ENCODE data around the gene UMAD1.

The UMAD1 gene

DNA sequence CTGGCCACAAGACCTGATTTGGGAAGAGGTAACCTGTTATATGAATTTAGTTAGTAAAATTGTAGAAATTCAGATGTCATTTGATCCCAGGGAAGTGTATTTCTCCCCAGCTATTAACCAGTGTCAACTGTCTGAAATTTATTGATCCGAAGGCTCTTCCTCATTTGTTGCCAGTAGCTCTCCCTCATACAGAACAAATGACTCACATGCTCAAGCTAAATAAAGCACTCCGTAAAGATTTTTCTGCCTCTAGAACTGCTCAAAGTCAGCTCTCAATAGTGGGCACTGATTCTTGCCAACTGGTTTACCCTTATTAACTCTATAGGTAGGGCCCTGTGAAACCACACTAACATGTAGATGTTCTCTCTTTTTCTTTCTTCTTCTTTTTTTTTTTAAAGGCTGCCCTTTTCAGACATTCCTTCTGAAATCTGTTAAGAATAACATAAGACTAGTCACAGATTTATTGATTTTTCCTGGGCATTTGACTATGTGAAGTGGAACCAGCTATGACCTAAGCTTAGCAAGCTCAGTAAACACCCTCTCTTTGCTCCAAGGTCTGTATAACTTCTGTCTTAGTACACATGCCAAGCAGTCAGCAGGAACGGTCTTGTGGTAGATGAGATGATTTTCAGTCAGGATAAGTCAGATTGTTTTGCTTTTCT lies 56.0 kb downstream of the UMAD1 start:
- peak overlapping the region; percentile 10 to 40 (median 38) for H3K27ac Mint-ChIP-seq
- H3K4me3 Mint-ChIP-seq = no peak overlapping the region
- TF ChIP-seq CTCF (IDR thresholded peaks at IDR 0.05; ENCODE audit: unreplicated experiment in 3 of 3) = no peak
- peaks cover 17% of the 10 kb centered on the region for H3K4me1 Mint-ChIP-seq
- peaks cover 3% of the 10 kb centered on the region for H3K36me3 Mint-ChIP-seq (ENCODE audit: low read depth)
- no peaks in the 10 kb centered on the region for H3K27me3 Mint-ChIP-seq (ENCODE audit: low read depth)
- no peaks in the 10 kb centered on the region for H3K9me3 Mint-ChIP-seq

DNA sequence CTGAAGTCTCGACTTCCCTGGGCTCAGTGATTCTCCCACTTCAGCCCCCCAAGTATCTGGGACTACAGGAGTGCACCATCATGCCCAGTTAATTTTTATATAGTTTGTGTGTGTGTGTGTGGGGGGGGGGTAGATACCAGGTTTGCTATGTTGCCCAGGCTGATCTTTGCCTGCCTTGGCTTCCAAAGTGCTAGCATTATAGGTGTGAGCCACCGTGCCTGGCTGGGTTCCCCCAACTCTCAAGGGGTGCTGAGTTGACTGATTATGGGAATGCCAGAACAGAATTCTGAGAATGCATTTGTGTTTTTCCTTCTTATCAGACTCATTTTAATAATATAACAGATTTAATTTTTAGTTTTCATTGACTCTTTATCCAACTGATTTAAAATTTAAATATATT lies 58.4 kb downstream of the UMAD1 start:
- Mint-ChIP-seq H3K27ac (no peak overlapping the region), H3K9me3 (no peaks in the 10 kb centered on the region), H3K4me3 (no peak overlapping the region), H3K27me3 (ENCODE audit: low read depth) (no peaks in the 10 kb centered on the region), H3K4me1 (peaks cover 21% of the 10 kb centered on the region), H3K36me3 (ENCODE audit: low read depth) (peaks cover 3% of the 10 kb centered on the region)
- TF ChIP-seq CTCF (IDR thresholded peaks at IDR 0.05; ENCODE audit: unreplicated experiment in 3 of 3) = no peak

GRCh38 chr7:7699380-7699779 lies 58.8 kb downstream of the UMAD1 start:
- H3K4me3 Mint-ChIP-seq = no peak overlapping the region
- H3K9me3 Mint-ChIP-seq = no peaks in the 10 kb centered on the region
- H3K4me1 Mint-ChIP-seq = peaks cover 21% of the 10 kb centered on the region
- H3K27me3 Mint-ChIP-seq (ENCODE audit: low read depth) = no peaks in the 10 kb centered on the region
- peaks cover 3% of the 10 kb centered on the region for H3K36me3 Mint-ChIP-seq (ENCODE audit: low read depth)
- no peak overlapping the region for H3K27ac Mint-ChIP-seq
- no peak for TF ChIP-seq CTCF (IDR thresholded peaks at IDR 0.05; ENCODE audit: unreplicated experiment in 3 of 3)

DNA sequence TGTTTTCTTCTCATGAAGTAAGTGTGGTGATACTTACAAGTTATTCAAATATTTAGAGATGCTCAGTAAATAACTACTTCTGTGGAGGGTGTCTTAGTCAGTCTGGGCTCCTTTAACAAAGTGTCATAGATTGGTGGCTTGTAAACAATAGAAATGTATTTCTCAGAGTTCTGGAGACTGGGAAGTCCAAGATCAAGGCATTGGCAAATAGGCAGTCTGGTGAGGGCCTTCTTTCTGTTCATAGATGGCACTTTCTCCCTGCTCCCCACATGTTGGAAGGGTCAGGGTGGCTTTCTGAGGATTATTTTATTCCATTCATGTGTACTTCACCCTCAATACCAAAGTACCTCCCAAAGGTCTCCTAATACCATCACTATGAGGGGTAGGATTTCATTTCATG lies 59.4 kb downstream of the UMAD1 start:
- Mint-ChIP-seq H3K36me3 (ENCODE audit: low read depth) (no peaks in the 10 kb centered on the region), H3K27ac (no peak overlapping the region), H3K4me1 (peaks cover 21% of the 10 kb centered on the region), H3K9me3 (no peaks in the 10 kb centered on the region), H3K27me3 (ENCODE audit: low read depth) (no peaks in the 10 kb centered on the region), H3K4me3 (no peak overlapping the region)
- no peak for TF ChIP-seq CTCF (IDR thresholded peaks at IDR 0.05; ENCODE audit: unreplicated experiment in 3 of 3)

GRCh38 chr7:7701527-7701926 lies 61.0 kb downstream of the UMAD1 start:
- H3K27me3 Mint-ChIP-seq (ENCODE audit: low read depth) = no peaks in the 10 kb centered on the region
- no peaks in the 10 kb centered on the region for H3K36me3 Mint-ChIP-seq (ENCODE audit: low read depth)
- no peak overlapping the region for H3K27ac Mint-ChIP-seq
- no peaks in the 10 kb centered on the region for H3K9me3 Mint-ChIP-seq
- H3K4me3 Mint-ChIP-seq = no peak overlapping the region
- no peak for TF ChIP-seq CTCF (IDR thresholded peaks at IDR 0.05; ENCODE audit: unreplicated experiment in 3 of 3)
- H3K4me1 Mint-ChIP-seq = peaks cover 18% of the 10 kb centered on the region

DNA sequence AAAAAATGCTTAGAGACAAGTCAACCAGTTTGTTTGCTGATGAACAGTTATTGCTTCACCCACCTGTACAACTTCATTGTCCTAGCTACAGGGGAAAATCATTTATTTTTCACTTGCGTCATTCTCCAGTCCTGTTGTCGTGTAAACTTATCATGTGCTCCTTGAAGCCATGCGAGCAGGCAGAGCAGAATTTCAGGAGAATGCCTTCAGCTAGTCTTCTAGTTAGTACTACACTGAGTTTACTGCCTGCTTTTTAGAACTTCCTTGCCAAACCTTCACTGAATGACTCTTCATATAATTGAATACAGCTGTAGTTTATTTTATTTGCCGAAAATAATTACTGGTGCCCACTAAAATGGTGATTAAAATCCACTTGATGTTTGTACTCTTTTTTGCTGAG lies 62.3 kb downstream of the UMAD1 start:
- no peak for TF ChIP-seq CTCF (IDR thresholded peaks at IDR 0.05; ENCODE audit: unreplicated experiment in 3 of 3)
- Mint-ChIP-seq H3K27me3 (ENCODE audit: low read depth) (no peaks in the 10 kb centered on the region), H3K4me1 (peaks cover 16% of the 10 kb centered on the region), H3K27ac (peak overlapping the region in 2 of 3 experiments; percentile 21 to 23), H3K36me3 (ENCODE audit: low read depth) (no peaks in the 10 kb centered on the region), H3K4me3 (no peak overlapping the region), H3K9me3 (no peaks in the 10 kb centered on the region)

Data from nephron (organoid).